ENCODE data around the gene PDE4DIP.
"Not testable (repeated sequence)": the region's sequence is repeated elsewhere in the genome, so short reads cannot be mapped to it uniquely, and the experiment has no call there.

PDE4DIP gene

DNA sequence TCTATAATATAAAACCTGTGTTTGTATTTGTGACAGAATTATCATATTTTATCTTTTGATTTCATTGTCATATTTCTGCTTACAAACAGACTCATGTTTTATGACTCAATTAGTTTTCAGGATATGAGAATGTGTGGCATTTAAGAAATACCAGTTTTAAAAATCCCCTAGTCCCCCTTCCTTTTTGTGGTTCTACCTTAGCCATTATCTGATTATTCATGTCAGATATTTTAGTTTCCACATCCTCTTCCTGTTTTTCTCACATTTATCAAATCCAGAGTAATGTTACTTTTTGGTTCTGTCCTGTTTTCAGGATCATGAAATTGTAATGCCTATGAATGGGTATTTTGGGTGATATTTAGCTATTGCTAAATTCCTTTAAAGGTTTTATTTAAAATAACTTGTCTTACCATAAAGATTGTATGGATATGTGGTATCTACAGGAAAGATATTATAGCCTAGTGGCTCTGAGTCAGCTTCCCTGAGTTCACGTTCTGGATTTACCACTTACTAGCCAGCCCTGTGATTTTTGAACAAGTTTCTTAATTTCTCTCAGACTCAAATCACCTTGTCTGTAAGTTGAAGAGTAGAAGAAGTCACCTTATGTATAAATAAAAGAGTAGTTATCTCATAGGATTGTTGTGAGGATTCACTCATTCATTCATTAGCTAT lies 131.8 kb downstream of the PDE4DIP start:
- not testable (repeated sequence) for DNase-seq

DNA sequence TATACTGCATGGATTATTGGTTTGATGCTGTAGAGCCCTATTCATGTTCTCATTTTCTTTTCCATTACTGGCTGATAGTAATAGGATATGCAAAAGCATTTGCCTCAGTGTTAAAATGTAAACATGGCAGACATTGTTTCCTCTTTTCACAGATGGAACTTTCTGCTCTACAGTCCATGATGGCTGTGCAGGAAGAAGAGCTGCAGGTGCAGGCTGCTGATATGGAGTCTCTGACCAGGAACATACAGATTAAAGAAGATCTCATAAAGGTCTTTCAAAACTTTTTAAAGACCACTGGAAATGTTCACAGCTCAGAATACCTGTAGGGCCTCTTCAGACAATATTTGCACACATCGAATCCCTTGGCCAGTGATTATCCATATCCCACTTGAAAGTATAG lies 133.6 kb downstream of the PDE4DIP start:
- DNase-seq, result not testable (repeated sequence)

DNA sequence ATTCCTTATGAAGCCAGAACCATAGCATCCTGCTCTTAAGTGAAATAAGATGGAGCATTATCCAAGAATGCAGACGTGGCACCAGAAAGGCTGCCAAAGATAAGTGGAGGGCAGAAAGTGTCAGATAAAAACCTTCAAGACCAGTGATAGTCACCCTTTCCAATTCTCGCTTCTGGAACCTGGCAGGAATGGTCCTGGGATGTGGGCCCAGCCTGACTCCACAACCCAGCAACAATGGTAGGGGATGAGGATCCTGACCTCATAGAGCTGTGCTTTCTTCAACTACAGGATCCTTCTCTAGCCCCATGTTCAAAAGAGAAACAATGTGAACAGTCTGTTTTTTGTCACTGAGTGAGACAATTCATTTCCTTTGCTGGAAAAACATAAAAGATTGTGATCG lies 145.2 kb downstream of the PDE4DIP start:
- DNase-seq, result not testable (repeated sequence)

DNA sequence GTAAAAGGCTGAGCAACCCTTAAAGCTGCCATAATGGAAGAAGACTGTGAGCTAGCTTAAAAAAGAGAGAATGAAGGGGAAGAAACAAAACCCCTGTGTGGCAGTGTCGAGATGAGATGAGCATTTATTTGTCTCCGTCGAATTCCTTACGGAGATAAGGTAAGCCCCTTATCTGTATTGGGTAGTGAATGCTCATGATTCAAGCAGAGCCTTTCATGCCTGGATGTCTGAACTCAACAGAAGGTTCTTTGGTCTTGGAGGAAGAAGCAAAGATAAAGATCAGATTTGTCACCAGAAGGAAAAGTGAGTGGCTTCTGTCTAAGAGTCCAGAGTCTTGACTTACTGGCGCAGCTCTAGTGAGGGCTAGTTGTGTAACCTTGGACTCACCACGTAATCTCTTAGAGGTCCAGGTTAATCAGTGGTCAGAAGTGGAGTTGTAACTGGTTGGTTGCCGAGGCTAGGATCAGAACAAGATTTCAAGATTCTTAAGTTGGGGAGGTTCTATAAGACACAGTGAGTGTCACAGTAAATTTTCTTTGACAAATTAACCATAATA lies 146.1 kb downstream of the PDE4DIP start:
- not testable (repeated sequence) for DNase-seq

DNA sequence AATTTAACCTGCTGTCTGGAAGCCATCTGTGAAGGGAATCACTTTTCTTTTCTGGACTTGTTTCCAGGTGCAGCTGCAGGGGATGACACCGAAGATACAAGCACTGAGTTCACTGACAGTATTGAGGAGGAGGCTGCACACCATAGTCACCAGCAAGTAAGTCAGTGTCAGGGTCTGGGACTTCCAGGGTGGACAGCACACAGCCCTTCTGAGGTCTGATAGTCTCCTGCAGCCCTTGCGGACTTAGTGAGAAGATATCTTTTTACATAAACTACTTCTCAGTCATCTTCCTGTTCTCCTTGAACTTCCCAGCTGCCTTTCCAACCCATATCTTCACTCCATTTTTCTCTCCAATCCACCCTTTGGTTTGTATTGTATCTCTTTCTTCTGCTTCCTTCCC lies 147.6 kb downstream of the PDE4DIP start:
- not testable (repeated sequence) for DNase-seq

DNA sequence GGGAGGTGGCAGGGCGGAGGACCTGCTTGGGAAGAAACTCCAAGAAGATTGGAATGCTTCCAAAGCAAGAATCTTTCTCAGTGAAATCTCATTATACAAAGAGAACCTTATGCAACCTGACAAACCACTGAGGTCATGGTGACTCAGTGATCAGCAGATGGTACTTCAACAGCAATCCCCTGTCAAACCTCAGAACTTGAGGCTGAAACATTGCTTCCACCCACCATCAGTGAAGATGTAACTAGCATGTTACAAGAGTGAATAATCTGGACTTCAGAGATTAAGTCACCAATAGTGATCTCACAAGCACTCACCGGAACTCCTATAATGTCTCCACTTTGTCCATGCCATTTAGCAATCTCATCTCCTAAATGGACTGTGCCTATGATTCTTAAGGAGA lies 148.1 kb downstream of the PDE4DIP start:
- not testable (repeated sequence) for DNase-seq

DNA sequence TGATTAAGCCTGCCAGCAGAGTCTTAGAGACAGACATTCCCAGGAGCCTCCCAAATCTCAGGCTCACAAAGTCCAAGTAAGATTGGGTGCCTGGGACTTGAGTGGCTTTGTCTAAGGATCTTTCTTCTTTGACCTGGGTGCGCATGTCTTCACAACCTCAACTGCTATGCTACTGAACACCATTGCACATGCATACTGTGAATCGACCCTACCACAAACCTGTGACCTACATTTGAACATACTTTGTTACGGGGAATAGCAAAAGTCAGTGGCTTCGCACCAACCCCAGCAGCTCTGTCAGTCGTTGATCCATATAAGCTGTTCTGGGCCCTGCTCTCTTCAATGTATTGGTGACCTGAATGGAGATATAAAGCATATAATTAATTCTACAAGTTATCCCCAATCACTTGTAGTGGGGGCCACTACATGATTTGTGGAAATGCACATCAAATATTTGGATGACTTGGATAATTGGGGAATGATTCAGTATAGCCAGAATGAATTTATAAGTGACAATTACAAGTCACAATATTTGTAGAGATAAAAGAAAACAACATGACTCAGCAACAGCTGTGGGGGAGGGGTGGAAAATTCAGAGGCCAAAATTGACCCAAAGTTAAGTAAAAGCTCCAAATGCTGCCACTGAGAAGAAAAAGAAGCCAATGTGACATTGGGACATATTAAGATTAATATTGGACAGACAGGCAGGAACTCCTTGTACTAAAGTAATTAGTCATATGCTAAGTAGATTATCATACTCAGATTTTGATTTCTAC lies 152.4 kb downstream of the PDE4DIP start:
- DNase-seq, result not testable (repeated sequence)

DNA sequence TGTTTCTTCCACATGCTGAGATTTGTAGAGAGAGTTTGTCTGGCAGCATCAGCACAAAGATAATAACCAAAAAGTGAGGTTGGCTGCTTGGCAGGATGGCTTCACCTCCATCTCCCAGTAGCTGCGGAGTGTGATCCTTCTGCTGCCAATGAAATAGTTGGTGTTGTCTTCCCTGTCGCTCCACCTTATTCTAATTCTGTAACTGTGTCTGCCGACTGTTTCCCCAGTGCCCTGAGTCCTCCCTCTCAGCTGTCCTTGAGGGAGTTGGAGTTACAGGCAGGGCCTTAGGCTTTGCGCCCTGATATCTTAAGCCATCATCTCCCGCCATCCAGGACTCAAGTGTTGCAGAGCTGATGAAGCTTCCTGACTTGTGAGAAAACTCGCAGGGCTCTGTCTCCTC lies 153.2 kb downstream of the PDE4DIP start:
- not testable (repeated sequence) for DNase-seq

DNA sequence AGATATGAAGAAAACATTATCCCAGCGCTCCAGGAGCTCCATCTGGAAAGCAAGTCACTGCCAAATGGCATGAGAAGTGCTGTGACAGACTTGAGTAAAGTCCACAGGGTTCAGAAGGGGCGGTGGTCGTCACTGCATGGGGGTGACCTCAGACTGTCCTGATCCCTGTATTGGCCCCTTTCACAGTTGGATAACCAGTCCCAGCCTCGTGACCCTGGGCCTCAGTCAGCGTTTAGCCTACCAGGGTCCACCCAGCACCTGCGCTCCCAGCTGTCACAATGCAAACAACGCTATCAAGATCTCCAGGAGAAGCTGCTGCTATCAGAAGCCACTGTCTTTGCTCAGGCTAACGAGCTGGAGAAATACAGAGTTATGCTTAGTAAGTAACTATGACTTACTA lies 158.4 kb downstream of the PDE4DIP start:
- not testable (repeated sequence) for DNase-seq

DNA sequence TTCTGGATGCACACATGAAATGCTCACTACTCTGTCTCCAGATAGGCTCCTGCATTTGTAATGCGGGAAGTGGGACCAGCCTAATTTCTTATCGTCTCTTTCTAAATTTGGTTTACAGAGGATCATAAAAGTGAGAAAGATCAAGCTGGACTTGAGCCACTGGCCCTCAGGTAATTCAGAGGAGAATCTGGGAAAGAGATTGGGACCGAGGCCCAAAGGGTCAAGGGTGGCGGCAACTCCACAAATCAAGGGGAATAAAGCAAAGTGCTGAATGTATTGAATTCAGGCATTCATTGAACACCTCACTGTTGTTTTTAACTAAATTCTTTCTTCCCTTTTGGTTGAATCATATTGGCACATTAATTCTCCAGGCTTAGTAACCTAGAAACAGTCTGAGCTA lies 164.1 kb downstream of the PDE4DIP start:
- DNase-seq, result not testable (repeated sequence)

DNA sequence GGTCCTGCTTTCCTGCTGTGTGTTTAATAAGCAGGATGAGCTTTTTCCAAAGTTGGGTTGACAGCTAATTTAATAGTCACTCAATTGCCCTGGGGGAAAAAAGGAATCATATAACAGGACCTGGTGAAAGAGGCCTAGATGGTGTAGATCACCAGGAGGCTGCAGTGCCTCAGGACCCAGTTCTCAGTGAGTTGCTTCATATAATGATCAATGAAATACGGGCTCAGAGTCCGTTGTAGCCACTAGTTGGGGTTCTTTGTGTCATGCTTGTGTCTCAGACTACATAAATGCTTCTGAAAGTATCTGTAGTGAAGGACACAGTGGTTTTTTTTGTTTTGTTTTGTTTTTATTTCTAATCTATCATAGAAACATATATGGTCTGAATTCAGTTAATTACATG lies 164.5 kb downstream of the PDE4DIP start:
- not testable (repeated sequence) for DNase-seq

DNA sequence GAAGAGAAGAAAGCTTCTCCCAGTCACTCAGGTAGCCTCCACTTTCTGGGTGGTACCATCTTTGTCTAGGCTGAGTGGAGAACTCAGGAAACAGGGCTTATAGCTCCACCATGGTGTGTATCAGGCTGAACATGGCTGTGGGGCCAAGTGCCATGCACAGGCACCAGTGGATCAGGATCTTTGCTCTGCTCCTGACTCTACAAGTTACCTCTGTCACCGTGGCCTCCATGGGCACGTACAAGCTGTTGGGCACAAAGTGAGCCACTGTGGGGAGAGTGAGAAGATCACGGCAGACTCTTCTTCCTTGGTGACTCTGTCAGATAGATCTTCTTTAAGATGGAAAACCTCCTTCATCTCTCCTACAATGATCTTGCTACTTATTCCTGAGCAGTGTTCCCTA lies 165.5 kb downstream of the PDE4DIP start:
- not testable (repeated sequence) for DNase-seq

DNA sequence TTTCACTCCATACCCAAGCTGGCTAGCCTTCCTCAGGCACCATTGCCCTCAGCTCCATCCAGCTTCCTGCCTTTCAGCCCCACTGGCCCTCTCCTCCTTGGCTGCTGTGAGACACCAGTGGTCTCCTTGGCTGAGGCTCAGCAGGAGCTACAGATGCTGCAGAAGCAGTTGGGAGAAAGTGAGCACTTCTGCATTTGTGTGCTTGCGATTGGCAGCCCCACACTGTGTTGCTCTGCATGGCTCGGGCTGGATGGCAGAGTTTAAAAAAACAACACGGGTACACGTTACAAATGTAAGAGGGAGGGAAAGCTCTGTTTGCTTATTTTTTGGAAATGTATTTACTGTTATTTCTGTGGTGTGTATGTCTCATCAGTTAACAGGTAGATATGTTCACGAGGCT lies 168.4 kb downstream of the PDE4DIP start:
- not testable (repeated sequence) for DNase-seq

DNA sequence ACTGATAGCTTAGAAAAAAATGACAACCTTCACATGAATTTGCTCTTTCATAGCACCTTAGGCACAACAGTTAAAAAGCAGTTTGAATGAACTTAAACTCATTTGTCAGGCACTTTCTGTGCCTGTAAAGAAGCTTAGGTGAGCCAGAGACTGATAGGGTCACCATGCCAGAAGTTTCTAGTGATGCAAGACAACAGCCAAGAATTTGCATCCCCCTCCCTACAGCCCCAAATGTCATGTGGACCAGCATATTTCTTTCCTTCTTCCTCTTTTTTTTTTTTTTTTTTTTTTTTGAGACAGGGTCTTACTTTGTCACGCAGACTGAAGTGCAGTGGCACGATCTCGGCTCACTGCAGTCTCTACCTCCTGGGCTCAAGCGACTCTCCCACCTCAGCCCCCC lies 169.3 kb downstream of the PDE4DIP start:
- DNase-seq, result not testable (repeated sequence)

DNA sequence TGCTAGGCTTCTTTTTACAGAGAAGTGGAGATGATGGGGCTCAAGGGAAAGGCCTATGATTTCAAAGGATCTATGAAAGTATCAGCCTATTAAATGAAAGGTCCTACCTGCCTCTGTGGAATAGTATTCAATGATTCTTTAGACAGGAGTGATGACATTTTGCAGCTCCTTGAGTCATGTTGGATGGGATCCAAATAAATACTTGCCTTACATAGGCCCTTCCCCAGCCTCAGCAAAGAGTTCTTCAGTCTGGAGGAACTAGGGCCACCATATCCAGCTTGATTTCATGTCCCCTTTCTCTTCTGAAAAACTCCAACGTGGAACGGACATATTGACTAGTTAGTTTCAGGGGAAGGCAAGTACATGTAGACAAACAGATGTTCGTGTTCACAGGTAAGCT lies 171.3 kb downstream of the PDE4DIP start:
- not testable (repeated sequence) for DNase-seq

DNA sequence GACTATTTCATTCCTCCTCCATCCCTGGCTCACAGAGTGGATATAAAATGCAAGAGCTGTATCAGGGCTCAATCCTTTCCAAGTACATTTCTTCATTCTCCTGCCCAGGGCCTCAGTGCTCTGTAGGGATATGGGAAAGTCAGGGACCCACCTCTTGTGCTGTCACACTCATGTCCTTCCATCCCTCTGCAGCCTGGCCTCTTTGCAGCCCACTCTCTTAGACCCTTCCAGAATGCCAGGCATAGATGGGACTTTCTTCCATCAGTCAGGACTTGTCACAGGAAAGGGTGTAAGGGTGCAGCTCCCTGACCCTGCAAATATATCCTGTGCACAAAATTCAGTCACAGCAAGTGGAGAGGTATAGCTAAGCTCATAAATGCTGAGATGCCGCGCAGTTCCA lies 172.4 kb downstream of the PDE4DIP start:
- DNase-seq, result not testable (repeated sequence)

DNA sequence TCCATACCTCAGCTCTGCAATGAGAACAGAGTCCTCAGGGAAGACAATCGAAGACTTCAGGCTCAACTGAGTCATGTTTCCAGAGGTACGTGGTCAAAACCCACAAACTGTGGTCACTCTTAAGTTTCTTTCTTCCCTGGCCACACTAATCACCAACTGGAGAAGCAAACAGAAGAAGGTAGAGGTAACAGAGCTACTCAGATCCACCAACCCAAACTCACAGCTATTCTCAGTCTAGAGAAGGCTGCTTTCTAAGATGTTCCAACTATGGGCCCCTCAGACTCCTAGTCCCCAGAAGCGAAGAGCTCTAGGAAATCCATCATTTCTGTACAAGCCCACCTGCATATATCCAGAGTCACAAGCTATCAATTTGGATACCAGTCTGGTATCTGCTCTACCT lies 174.3 kb downstream of the PDE4DIP start:
- not testable (repeated sequence) for DNase-seq

DNA sequence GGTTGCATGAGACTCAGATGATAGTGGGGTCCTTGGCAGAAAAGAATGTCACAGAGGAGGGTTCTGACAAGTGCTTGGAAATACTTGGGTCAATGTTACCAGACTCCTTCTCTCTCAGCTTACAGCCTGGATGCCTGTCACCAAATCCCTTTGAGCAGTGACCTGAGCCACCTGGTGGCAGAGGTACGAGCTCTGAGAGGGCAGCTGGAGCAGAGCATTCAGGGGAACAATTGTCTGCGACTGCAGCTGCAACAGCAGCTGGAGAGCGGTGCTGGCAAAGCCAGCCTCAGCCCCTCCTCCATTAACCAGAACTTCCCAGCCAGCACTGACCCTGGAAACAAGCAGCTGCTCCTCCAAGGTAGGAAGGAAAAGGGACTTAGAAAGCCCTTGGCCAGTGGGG lies 180.1 kb downstream of the PDE4DIP start:
- DNase-seq, result not testable (repeated sequence)

DNA sequence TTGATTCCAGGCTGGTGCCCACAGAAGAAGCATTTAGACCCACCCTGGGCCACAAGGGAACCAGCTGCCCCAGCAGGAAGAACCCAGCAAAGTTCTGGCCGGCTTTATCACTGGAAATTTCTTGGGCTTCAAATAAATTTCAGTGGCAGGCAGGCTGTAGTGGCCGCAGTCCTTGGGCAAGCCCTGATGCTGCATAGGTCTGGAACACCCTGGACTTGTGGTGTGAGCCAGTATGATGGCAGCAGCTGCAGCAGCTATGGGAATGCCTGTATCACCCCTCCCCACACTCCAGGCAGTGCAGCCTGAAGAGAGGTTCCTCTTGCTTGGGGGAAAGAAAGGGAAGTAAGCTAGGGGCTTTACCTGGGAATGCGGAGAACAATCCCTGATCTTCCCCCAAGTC lies 189.7 kb downstream of the PDE4DIP start:
- not testable (repeated sequence) for DNase-seq

DNA sequence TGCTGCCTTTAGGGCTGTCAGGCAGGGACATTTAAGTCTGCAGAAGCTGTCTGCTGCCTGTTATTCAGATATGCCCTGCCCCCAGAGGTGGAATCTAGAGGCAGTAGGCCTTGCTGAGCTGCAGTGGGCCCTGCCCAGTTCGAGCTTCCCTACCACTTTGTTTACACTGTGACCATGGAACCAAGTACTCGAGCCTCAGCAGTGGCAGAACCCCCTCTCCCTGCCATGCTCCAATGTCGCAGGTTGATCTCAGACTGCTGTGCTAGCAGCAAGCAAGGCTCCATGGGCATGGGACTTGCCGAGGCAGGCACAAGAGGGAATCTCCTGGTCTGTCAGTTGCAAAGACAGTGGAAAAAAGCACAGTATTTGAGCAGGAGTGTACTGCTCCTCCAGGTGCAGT lies 198.8 kb downstream of the PDE4DIP start:
- DNase-seq, result not testable (repeated sequence)

DNA sequence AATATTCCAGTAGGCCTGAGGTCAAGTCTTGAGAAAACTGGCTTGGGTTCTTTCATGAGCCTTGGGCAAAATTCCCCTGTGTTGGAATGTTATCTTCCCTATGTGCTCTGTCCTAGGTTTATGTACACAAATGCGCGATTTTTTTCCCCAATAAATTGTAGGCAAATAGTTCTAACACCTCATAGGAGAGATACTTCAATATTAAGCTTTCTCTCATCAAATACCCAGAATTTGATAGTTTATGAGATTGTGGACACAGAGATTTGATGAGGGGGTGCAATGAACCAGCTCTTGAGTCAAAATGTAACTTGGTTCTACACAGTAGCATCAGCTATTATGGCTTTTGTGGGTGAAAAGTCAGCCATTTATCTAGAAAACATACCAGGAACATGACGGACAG lies 220.4 kb downstream of the PDE4DIP start:
- not testable (repeated sequence) for DNase-seq

DNA sequence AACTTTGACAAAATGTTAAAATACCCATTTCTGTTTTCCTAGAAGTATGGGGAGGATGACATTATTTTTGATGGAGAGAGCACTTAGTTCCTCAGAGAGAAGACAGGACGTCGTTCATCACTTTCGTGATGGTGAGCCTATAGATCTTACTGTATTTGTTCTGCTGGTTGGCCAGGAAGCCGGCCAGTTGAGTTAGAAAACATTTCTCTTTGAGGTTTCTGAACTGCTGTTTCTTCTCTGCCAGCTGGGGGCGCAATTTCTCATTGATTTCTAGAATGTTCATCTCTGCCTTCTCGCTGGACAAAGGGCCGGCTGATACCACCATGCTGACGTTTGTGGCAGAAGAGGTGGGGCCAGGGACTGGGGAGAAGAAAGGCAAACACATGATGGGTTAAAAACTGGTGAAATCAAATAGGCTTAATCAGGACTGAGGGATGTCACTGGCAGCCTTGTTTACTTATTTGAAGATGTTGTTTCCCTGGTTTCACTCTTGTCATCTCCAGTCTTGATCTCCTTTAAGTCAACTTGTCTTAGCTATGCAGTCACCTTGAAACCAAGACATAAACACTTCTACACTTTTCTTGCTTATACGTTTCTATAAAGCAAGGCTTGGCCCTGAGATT lies 231.4 kb downstream of the PDE4DIP start:
- not testable (repeated sequence) for DNase-seq
